ENCODE measurements around the gene SPTBN4.
"Not testable (repeated sequence)": the region's sequence is repeated elsewhere in the genome, so short reads cannot be mapped to it uniquely, and the experiment has no call there.

Gene SPTBN4

GRCh38 chr19:40533508-40533907 lies 66.7 kb downstream of the SPTBN4 start:
- DNase-seq = no peak

GRCh38 chr19:40534148-40534547 lies 67.3 kb downstream of the SPTBN4 start:
- no peak for DNase-seq

- no peak for DNase-seq
Observed at GRCh38 chr19:40539070-40539469, 72.3 kb downstream of the SPTBN4 start.

GRCh38 chr19:40542202-40542859 lies 75.5 kb downstream of the SPTBN4 start:
- no peak for DNase-seq

- no peak for DNase-seq
Observed at GRCh38 chr19:40543029-40543597, 76.3 kb downstream of the SPTBN4 start.

- not testable (repeated sequence) for DNase-seq
Observed at GRCh38 chr19:40546153-40546841, 79.5 kb downstream of the SPTBN4 start.

- not testable (repeated sequence) for DNase-seq
Observed at GRCh38 chr19:40547190-40547589, 80.4 kb downstream of the SPTBN4 start.

GRCh38 chr19:40547836-40548235 lies 81.0 kb downstream of the SPTBN4 start:
- no peak for DNase-seq

GRCh38 chr19:40549007-40549708 lies 82.4 kb downstream of the SPTBN4 start:
- peak; percentile 86 for DNase-seq

- no peak for DNase-seq
Observed at GRCh38 chr19:40550951-40551350, 84.2 kb downstream of the SPTBN4 start.

- DNase-seq = no peak
Observed at GRCh38 chr19:40552848-40553247, 86.0 kb downstream of the SPTBN4 start.

GRCh38 chr19:40553885-40554857 lies 87.4 kb downstream of the SPTBN4 start:
- DNase-seq = no peak

GRCh38 chr19:40555978-40556689 lies 89.3 kb downstream of the SPTBN4 start:
- DNase-seq = no peak

- no peak for DNase-seq
Observed at GRCh38 chr19:40556953-40557530, 90.2 kb downstream of the SPTBN4 start.

- DNase-seq = no peak
Observed at GRCh38 chr19:40559394-40559793, 92.6 kb downstream of the SPTBN4 start.

- DNase-seq = no peak
Observed at GRCh38 chr19:40560092-40560507, 93.3 kb downstream of the SPTBN4 start.

GRCh38 chr19:40561947-40562346 lies 95.1 kb downstream of the SPTBN4 start:
- DNase-seq = no peak

- not testable (repeated sequence) for DNase-seq
Observed at GRCh38 chr19:40564535-40564934, 97.7 kb downstream of the SPTBN4 start.

- DNase-seq = no peak
Observed at GRCh38 chr19:40565355-40565754, 98.6 kb downstream of the SPTBN4 start.

- no peak for DNase-seq
Observed at GRCh38 chr19:40565910-40566495, 99.2 kb downstream of the SPTBN4 start.
